GM18505 (cell line): ENCODE results near the gene QPCT.

Experiments used
- ATAC-seq: cut with Tn5 transposase; IDR thresholded peaks from one replicate; pipeline ENCODE4 v1.9.1; 2021; ENCODE audit not compliant: unreplicated experiment
- POLR2A ChIP-seq: IDR thresholded peaks from 4 replicates; pipeline ENCODE4 v1.6.1; 2011; ENCODE audit warnings: borderline replicate concordance; ENCODE audit not compliant: insufficient read depth, insufficient read length; ENCODE audit errors: extremely low read depth

The QPCT gene

DNA sequence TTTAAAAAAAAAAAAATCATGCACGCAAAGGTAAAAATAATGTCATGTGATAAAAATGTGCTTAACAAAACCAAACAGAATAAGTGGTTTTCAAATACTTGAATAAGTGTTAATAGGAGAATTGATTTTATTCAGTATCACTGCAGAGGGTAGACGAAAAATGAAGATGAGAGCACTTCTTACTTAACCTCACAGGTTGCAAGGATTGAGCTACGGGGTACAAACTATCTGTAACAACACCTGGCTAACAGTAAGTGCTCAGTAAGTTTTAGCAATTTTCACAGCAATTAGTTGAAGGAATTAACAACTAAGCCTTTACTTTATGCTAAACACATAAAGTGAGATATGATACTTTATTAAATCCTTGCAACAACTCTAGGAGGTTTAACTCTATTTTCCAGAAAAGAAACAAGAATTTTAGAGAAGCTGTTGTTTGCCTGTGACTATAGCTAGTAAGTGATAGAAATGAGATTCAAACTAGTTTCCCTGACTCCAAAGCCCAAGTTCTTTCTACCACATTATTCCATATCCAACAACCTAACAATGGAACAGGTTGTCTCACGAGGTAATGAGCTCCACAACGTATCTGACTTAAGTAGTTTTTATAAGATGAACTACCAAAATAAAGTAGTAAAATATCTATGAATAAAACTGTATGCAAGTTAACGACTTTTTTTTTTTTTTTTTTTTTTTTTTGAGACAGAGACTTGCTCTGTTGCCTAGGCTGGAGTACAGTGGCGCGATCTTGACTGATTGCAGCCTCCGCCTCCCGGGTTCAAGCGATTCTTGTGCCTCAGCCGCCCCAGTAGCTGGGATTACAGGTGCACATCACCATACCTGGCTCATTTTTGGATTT, 24.4 kb upstream of the QPCT start:
- TF ChIP-seq POLR2A = no peak
- no peak for ATAC-seq

DNA sequence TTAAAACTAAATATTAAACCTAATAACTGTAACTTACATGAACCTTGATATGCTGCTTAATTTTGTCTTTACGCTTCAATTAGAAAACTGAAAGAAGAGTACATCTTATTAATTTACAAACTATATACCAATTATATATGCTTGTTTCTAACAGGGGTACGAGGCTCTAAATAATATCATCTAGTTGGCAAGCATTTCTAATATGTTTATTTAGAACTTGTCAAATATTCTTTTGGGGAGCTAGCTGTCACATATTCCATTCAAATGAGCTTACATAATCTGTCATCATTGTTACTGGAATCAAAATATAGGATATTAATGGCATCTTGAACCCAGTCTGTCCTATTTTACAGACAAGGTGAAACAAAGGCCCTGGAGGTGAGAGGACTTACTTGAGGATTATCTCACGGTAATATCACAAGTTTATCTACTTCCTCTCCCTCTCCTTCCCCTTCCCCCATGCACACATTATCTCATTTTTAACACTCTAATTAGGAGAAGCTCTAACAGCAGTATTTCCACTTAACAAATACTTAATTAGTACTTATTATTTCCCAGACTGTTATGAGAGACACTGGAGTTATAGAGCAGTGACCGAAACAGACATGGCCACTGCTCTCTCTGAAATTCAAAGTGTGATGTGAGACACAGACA, 23.3 kb upstream of the QPCT start:
- no peak for ATAC-seq
- TF ChIP-seq POLR2A = no peak

DNA sequence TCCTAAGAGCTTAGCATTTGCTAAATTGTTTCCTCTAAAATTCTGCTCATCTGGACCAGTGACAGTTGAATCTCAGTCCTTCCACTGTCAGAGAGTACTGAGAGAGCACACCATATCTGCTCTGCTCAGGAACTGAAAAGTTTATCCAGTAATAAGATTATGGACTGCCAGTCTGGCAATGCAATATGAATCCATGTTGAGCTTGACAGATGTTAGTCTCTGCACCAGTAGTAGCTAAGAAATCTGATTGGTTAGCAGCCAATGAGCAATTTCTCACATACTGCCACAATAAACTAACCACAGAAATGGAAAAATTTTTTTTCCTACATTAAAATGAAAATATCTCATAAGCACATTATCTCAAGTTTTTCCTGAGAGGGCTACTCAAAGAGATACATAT, 22.1 kb upstream of the QPCT start:
- no peak for ATAC-seq
- TF ChIP-seq POLR2A = no peak

DNA sequence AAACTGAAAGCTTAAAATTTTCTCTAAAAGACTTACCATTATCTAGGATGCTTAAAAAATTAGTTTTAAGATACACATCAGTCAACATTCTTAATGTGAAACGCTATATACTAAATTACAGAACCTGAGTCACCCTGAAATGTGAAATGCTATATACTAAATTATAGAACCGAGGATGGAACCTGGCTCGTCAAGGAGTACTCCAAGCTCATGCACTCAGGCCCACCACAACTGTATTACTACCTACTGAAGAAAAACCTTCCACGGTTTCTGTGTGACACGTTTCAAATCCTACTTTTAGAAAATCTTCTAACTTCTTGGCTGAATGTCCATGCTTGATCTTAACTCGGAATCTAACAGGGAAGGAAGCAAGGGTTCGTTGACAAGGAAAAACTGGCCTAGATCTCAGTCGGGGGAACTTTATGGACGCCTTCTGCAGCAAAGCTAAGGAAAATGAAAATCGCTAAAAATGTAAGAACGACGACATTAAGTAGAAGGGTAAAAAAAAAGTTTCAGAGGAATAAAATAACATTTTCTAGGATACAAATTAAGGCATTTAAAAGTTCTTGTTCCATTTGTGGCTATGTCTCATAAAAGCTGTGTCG, 21.2 kb upstream of the QPCT start:
- no peak for ATAC-seq
- TF ChIP-seq POLR2A = no peak

DNA sequence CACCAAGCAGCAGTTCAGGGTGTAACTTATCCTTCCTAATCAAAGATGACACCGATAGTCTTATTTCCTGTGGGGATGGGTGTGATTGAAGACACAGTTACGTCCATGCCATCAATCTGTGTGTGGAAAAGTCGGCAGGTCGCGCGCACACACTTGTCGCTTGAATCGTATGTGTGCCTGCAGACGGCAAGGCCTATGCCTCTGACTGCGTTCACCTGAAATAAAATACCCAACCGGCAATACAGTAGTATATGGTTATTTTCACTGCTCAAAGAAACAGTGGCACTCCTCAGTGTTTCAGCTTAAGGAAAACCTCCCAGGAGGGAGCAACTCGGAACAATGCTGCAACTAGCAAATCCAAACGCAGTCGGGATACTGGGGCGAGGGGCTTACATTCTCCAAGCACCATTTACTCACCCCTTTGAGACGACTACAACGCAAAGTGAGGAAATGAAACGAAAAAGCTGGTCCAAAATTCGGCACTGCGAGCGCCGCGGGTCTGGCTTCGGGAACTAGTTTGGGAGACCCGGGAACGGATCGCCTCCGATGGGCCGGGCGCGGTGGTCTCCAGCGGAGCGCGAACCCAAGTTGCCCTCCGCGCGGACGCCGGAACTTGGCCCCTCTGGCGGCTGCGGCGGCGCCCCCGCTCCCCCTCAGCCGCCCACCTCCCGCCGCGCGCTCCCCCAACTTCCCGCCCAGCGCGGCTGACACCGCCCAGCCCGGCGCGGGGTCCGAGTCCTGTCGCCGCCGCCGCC, 20.5 kb upstream of the QPCT start:
- peak; percentile 28 for ATAC-seq
- TF ChIP-seq POLR2A = no peak

DNA sequence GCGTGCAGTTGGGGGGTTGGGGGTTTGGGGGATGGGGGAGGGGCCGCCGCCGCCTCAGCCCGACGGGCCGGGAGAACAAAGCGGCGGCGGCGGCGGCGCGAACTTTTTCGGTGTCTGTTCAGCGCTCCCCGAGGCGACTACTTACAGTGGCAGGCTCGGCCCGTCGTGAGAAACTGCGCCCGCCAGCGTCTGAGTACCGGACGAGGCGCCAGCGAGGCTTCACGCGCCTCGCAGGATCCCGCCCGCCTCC, 20.0 kb upstream of the QPCT start:
- TF ChIP-seq POLR2A = peak; percentile 58
- no peak for ATAC-seq

DNA sequence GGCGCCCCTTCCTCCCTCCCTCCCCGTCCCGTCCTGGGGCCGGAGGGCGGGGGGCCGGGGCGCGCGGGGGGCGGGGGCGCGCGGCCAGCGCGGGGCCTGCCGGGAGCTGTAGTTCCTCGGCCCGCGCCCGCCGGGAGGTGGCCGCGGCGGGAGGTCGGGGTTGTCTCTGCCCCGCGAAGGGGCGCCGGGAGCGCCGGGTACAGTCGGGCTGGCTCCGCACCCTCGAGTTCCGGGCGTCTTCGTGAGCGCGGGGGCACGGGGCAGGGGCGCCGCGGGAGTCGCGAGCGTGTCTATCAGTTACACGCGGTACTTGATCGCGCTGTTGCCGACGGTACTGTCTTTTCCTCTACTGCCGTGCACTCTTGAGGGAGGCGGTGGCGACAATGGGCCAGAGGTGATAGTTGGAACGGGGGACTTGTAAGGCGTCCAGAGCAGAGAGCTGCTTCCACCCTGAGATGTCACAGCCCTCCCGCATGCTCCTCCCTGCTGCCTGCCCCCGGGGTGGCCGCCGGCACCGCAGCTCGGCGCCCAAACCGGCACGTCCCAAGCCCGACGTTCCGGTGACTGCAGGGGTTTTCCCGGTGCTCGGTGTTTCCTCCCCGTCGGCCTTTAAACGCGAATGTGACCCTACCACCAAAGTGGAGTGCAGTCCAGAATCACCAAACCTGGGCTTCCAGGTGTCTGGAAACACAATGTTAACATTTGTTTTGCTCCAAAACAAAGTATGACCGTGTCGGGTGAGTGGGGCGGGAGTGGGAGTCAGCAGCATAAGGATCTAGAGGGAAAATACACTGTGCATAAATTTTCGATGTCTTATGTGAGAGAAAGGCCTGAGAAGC, 19.4 kb upstream of the QPCT start, which contains the start of gene PRKD3:
Gene PRKD3, minus strand, starts transcription at position 48 of the 839 bp plus-strand sequence. CDS start 8,309 bp downstream, outside the sequence.
- ATAC-seq = peak; percentile 73
- peak; percentile 35 for TF ChIP-seq POLR2A

DNA sequence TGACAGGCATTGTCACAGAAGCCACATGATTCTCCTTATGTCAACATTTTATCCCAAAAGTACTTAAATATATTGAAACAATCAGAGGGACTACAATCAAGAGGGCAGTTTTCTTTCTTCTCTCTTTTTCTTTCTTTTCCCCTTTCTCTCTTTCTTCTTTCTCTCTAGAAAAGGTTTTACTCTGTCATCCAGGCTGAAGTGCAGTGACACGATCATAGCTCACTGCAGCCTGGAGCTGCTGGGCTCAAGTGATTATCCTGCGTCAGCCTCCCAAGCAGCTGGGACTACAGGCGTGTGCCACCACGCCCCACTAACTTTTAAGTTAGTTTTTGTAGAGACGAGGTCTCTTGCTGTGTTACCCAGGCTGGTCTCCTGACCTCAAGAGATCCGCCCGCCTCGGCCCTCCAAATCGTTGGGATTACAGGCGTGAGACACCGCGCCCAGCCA, 18.8 kb upstream of the QPCT start:
- TF ChIP-seq POLR2A = no peak
- no peak for ATAC-seq

DNA sequence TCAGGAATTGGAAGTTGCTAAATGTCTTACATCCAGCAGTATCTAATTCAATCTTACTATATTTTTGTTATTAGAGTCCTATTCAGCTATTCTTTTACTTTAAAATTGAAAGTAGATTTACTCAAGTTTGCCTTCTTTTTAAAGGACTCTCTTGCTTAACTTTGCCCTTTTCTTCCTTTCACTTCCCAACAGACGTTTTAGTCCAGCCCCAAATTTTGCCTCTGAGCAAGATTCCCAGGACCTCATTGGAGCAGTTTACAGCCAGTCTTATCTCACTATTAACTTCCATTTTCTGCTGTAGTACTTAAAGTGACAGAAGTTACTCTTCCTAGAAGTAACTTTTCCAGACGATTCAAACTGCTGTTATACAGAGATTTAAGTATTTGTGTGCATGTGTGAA, 18.1 kb upstream of the QPCT start:
- TF ChIP-seq POLR2A = no peak
- ATAC-seq = no peak

DNA sequence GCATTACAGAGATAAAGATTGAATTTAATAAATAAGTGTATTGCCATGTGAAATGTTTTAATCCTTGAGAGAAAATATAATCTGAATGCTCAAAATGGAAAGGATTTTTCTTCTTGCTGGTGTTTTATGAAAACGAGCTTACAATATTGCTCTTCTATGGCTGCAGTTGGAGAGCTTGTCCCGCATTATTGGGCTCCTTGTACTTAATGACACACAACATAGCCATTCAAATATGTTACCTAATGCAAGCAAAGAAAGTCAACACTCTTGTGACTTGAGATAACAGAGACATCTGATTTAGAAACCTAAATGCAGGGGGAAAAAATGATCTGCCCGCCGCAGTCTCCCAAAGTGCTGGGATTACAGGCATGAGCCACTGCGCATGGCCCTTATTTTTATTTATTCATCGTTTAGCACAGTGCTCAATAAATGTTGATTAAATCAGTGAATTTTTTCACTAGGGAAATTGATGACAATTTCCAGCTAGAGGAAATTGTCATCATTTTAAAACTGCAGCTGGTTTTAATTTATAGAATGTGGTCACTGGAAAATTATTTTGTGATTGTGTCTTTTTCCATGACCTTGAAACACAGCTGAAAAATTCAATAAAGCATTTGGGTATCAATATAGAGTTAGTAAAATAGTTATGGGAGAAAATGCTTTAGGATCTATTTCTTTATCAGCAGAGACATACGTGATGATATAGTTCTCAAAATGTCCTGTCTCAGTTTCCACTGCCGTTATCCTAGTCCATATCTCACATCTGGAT, 17.4 kb upstream of the QPCT start:
- no peak for ATAC-seq
- TF ChIP-seq POLR2A = no peak

DNA sequence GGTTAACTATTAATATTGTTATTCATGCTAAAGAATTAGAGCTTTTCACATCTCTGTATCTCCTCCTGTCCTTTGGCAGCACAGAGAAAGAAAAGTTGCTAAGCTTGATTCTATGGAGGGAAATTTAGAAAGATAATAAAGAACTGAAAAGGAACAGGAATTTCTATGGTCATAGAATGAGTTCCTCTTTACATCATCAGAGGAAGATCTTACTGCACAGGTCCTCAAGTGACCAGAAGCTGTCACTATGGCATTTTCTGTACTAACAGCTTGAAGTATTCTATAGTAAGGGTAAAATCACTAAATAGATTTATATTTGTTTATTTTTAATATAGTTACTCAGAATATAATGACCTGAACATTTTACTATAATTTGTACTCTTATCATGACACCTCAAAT, 13.7 kb upstream of the QPCT start:
- TF ChIP-seq POLR2A = no peak

DNA sequence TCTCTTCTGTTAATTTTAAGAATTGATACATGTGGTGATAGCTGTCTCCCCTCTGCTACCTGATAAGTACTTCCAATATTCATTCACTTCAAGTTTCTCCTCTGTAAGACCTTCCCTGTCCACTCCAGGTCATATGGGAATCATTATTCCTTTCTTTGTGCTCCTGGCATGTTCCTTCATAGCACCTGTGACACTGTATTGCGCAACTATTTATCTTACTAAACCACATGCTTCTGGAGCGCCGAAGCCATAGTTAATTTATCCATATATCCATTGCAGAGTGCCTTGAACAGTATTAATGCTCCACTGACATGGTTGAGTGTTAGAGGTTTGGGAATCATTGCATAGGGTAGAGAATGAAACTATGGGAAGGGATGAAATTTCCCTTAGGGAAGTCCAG, 11.9 kb upstream of the QPCT start:
- no peak for TF ChIP-seq POLR2A
- ATAC-seq = no peak

More for the DNA sequence above, 13.7 kb upstream of the QPCT start:
- ATAC-seq = no peak
